T-helper 2 cell treated with Interferon-gamma antibody and Interleukin-4, amounts not matched to agents 5 μg/mL and 100 μg/mL, for 36 hours (primary cell): ENCODE data around the gene CD93.

ENCODE experiments used
- DNase-seq: peaks from one replicate; pipeline ENCODE4 v3.0.0; 2021; ENCODE audit warnings: low spot score
- H3K27ac Mint-ChIP-seq: one replicate; pipeline ENCODE4 v1.8.0; 2021; ENCODE audit warnings: mild to moderate bottlenecking, mixed read lengths
- H3K27me3 Mint-ChIP-seq: one replicate; pipeline ENCODE4 v1.8.0; 2021; ENCODE audit warnings: low read depth, mixed read lengths
- H3K36me3 Mint-ChIP-seq: one replicate; pipeline ENCODE4 v1.8.0; 2021; ENCODE audit warnings: low read depth, mixed read lengths
- H3K4me1 Mint-ChIP-seq: one replicate; pipeline ENCODE4 v1.8.0; 2021; ENCODE audit warnings: low read depth, mixed read lengths
- H3K4me3 Mint-ChIP-seq: one replicate; pipeline ENCODE4 v1.8.0; 2022; ENCODE audit warnings: mild to moderate bottlenecking, moderate library complexity, mixed read lengths
- H3K9me3 Mint-ChIP-seq: one replicate; pipeline ENCODE4 v1.8.0; 2021; ENCODE audit warnings: mixed read lengths

CD93 gene, protein sequence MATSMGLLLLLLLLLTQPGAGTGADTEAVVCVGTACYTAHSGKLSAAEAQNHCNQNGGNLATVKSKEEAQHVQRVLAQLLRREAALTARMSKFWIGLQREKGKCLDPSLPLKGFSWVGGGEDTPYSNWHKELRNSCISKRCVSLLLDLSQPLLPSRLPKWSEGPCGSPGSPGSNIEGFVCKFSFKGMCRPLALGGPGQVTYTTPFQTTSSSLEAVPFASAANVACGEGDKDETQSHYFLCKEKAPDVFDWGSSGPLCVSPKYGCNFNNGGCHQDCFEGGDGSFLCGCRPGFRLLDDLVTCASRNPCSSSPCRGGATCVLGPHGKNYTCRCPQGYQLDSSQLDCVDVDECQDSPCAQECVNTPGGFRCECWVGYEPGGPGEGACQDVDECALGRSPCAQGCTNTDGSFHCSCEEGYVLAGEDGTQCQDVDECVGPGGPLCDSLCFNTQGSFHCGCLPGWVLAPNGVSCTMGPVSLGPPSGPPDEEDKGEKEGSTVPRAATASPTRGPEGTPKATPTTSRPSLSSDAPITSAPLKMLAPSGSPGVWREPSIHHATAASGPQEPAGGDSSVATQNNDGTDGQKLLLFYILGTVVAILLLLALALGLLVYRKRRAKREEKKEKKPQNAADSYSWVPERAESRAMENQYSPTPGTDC

DNA sequence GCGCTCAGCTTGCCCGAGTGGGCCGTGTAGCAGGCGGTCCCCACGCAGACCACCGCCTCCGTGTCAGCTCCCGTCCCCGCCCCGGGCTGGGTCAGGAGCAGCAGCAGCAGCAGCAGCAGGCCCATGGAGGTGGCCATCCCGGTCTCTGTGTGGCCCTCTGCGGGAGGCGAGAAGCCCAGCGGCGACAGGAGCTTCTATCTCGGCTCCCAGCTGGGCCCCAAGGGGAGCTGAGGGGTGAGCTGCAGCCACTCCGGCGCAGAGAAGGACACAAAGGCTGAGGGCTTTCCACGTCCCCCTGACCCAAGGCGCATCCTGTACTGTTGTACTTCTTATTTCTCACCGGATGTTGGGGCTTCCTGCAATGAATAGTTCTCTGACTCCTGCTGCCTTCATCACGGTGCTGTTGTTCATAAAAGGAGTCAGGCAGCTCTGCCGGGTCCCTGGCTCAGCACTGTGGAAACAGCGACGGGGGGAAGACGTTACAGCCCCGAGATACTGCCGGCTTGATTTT, at the start of gene CD93:
CD93 (minus strand) TSS at position 269 of the 511 bp plus-strand sequence; CDS start at position 137, 132 bp downstream.
- Mint-ChIP-seq H3K9me3 (no peaks in the 10 kb centered on the region), H3K4me3 (peak within 1 kb of the TSS; percentile 66), H3K36me3 (no peaks in the 10 kb centered on the region), H3K27ac (peak within 1 kb of the TSS; percentile 87), H3K27me3 (peaks cover 7% of the 10 kb centered on the region), H3K4me1 (peaks cover 24% of the 10 kb centered on the region)
- peak; percentile 49 for DNase-seq

DNA sequence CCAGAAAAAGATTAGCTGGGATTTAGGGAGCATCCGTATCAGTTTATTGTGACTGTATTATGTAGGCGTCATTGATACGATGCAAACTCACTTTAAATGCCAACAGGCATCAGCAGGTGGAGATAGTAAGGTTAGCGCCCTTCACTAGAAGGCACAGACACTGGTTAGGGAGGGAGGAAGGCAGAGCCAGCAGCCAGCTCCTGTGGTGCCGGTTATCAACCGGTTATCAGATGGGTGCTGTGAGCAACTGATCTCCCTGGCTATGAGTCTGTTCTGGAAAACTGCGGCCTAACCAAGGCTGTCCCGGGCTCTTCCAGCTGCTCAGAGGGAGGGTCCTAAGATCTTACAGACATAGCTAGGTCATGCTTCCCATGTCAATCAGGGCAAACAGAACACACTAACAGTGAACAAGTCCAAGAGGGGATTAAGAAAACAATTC, 47.5 kb upstream of the CD93 start:
- no peak for DNase-seq
- no peaks in the 10 kb centered on the region for H3K9me3 Mint-ChIP-seq
- no peaks in the 10 kb centered on the region for H3K36me3 Mint-ChIP-seq
- H3K4me3 Mint-ChIP-seq: no peak overlapping the region
- no peak overlapping the region for H3K27ac Mint-ChIP-seq
- peaks cover 2% of the 10 kb centered on the region for H3K27me3 Mint-ChIP-seq
- H3K4me1 Mint-ChIP-seq: peaks cover 5% of the 10 kb centered on the region

DNA sequence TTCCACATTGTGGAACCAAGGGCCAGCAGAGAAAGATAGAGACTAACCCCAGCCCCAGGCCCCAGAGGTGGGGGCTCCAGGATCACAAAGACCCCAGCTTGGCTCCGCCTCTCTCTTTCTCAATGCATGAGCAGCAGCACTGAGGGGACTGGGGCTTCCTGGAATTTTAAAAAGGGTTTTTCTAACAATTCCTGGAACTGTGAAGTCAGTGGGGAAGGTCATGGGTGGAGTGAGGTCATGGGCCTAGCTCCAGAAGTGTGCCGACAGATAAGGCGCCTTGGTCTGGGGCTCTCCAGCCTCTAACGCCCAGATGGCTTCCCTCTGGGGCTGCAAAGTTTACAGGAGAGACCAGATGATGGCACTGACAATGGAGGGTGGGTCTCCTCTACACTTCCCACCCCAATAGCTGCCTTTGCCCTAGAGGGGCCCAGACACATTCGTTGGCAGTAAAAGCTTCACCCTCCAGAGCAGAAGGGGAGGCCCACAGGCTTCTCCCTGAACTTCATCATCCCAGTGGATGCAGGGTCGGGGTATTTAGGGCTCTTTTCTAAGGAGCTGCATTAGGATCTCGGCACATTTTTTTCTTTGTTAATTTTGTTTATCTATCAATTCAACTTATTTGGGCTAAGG, 46.9 kb upstream of the CD93 start:
- Mint-ChIP-seq H3K27me3 (peaks cover 2% of the 10 kb centered on the region), H3K4me3 (no peak overlapping the region), H3K36me3 (no peaks in the 10 kb centered on the region), H3K27ac (no peak overlapping the region), H3K4me1 (peaks cover 4% of the 10 kb centered on the region), H3K9me3 (no peaks in the 10 kb centered on the region)
- DNase-seq: no peak

DNA sequence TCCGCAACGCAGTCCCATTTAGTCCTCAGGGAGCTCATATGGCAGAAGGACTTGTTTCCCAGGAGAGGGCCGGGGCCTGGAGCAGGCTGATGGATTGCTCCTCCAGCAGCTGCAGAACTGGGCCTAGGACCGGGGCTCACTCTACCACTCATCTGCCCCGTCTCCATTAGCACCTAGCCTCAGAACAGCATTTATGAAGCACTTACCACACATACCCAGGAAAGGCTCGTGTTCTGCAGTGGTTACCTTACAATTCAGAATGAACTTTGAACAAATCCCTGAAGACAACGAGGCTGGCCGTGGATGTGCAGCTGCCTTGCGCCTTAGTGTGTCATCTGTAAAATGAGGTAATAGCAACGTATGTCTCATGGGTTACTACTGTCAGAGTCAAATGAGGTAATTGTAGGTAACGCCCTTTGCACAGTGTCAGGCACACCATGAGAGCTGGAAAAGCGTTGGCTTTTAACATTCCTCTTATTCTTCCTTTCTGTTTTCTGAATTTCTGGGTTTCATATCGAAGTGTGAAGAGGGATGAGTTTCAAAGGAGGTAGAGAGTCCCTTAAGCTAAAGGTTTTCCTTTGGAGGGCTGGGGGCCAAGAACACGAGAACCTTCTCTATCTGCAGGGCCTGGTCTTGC, 46.3 kb upstream of the CD93 start:
- Mint-ChIP-seq H3K36me3 (no peaks in the 10 kb centered on the region), H3K4me3 (no peak overlapping the region), H3K9me3 (no peaks in the 10 kb centered on the region), H3K4me1 (peaks cover 4% of the 10 kb centered on the region), H3K27me3 (peaks cover 2% of the 10 kb centered on the region), H3K27ac (no peak overlapping the region)
- no peak for DNase-seq

DNA sequence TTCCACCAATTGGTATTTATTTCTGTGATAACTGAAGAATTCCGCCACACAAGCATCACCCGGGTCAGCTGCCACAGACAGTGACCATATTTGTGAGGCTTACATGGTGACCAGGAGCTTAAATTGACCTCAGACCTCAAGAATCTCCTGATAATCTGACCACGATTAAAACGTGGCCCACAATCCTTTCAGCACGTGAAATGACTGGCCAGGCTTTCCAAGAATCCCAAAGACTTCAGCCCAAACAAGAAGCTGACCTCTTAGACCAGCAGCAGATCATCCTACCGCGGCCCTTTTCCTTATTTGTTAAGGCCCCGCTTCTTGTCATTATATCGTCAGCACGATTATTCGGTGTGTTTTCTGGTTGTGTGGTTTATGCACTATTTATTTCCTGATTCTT, 45.6 kb upstream of the CD93 start:
- H3K36me3 Mint-ChIP-seq: no peaks in the 10 kb centered on the region
- no peaks in the 10 kb centered on the region for H3K9me3 Mint-ChIP-seq
- H3K4me1 Mint-ChIP-seq: peaks cover 4% of the 10 kb centered on the region
- no peak for DNase-seq
- no peak overlapping the region for H3K27ac Mint-ChIP-seq
- H3K27me3 Mint-ChIP-seq: peaks cover 2% of the 10 kb centered on the region
- no peak overlapping the region for H3K4me3 Mint-ChIP-seq

DNA sequence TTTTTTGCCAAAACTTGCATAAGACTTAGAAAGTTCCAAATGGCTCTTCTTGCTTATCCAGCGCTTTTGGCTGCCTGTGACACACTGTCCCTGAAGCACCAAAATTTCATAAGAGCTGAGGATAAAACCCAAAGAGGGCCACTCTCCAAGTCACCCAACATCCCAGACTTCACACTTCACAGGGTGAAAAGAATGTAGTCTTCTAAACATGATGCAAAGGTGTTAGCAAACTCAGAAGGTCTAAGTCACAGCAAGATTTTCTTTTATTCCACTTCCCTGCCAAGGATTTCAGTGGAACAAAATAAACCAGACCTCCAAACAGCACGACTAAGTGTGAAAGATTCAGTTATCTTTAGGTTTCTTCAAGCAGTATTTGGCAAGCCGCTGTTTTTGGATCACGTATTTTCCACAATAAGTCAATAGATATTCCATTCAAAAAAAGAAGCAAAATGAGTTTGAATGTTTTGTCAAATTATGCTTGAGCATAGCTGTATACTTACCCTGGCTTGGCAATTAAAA, 44.6 kb upstream of the CD93 start:
- Mint-ChIP-seq H3K27ac (no peak overlapping the region), H3K4me1 (peaks cover 4% of the 10 kb centered on the region), H3K27me3 (peaks cover 2% of the 10 kb centered on the region), H3K36me3 (no peaks in the 10 kb centered on the region), H3K4me3 (no peak overlapping the region), H3K9me3 (no peaks in the 10 kb centered on the region)
- DNase-seq: no peak

DNA sequence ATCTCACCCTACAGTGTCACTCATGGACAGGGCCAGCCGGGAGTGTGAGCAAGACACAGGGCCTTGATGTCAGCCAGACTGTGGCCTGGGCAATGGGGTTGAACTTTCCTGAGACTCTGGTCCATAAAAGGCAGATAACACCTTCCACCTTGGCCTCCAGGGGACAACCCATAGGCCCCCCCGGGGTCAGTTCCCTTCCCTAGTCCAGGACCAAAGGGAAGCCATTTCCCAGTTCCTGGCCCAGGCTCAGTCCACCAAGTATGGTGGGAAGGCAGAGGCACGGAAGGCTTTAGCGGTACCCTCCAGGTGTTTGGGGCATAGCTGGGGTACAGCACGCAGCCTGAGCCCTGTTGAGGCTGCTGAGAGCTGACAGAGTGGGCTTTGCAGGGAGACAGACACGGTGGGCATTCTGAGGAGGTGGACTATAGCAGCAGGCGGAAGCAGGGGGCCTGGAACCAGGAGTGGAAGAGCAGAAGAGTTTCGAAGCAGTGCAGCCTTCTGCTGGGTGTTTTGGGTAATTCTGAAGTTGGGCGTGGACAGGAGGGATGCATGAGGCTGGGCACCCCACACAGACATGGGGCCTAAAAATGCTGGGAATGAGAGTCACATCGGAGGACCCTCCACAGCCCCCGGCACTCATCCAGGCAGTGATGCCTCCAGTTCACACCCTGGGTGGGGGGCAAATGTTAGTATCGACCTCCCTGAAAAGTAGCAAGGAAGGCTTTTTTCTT, 43.9 kb upstream of the CD93 start:
- no peak for DNase-seq
- Mint-ChIP-seq H3K9me3 (no peaks in the 10 kb centered on the region), H3K4me3 (no peak overlapping the region), H3K27ac (no peak overlapping the region), H3K36me3 (no peaks in the 10 kb centered on the region), H3K27me3 (peaks cover 2% of the 10 kb centered on the region), H3K4me1 (peaks cover 4% of the 10 kb centered on the region)

DNA sequence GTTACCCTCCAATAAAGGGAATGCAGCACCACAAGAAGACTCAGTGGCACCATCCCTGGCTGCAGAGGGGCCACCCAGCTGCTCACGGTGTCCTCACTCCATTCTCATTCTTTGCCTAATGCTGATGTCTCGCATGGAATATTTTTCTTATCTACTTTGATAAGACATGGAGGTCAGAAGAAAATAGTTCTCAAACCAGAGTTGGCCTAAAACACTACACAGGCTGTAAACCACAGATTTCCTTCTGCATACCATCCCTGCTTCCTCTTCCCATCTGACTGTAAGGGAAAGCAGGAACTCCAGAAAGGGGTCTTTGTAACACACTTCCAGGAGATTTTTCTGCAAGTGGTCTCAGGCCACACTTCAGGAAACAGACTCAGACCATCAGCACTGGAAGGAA, 43.1 kb upstream of the CD93 start:
- Mint-ChIP-seq H3K4me1 (peaks cover 4% of the 10 kb centered on the region), H3K27me3 (peaks cover 2% of the 10 kb centered on the region), H3K9me3 (no peaks in the 10 kb centered on the region), H3K36me3 (no peaks in the 10 kb centered on the region), H3K27ac (no peak overlapping the region), H3K4me3 (no peak overlapping the region)
- DNase-seq: no peak

DNA sequence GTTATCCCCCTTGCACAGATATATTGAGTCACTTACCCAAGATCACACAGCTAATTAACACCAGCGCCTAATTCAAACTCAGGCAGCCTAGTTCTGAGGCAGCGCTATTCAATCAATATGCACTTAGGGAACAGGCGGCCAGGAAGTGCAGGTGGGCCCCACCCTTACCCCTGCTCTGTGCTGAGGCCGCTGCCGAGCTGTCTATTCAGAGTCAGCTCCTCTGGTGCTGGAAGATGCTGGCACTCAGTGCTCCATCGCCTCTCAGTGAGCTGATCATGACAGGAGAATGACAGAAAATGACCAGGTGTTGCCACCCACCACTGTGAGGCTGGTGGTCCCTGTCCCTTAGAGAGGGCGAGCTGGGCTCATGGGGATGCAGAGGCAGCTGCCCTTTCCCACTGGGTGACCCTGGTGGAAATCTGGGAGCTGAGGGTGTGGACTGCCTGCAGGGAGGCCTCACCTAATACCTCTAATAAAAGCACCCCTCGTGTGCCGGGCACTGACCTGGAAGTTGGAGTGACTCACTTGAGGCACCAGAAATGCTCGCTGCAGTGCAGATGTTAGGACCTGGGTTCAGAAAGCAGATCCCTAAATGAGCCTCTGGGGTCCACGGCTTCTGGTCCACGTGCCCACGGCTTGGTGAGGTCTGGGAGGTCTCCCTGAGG, 42.5 kb upstream of the CD93 start:
- Mint-ChIP-seq H3K27ac (peak overlapping the region; percentile 14), H3K27me3 (no peaks in the 10 kb centered on the region), H3K9me3 (no peaks in the 10 kb centered on the region), H3K4me3 (no peak overlapping the region), H3K36me3 (no peaks in the 10 kb centered on the region), H3K4me1 (peaks cover 4% of the 10 kb centered on the region)
- DNase-seq: no peak

DNA sequence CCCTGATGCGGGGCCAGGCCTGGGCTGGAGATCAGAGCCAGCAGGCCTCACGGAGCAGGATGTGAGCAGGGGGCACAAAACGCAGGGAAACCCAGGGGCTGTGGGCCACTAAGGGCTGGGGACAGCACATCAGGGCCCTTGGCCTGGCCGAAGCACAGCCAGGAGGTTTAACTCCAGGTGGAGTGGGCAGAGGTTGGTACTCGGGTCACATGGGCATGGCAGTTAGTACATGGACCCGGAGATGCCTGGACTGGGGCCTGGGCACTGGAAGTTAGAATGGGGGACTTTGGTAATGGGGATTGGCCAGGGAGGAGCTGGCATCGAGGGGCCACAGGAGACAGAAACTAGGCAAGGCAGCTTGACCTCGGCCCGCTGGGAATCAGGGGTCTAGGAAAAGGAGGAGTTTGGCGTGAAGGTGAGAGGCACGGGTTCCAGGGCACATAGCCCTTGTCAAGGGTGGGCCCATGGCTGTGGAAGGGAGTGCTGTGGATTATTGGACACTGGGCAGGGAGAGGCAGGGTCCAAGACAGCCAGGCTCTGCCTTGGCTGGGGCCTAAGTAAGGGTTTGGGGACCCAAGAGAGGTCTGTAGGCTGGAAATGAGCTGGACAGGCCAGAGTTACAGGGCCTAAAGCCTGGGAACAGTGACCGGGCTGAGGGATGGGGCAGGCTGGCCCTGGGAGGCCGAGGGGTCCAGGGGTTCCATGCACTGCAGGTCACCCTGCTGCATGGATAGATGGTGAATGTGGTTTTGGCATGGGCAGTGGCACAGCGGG, 41.6 kb upstream of the CD93 start:
- peaks cover 4% of the 10 kb centered on the region for H3K4me1 Mint-ChIP-seq
- H3K27me3 Mint-ChIP-seq: no peaks in the 10 kb centered on the region
- H3K4me3 Mint-ChIP-seq: no peak overlapping the region
- no peaks in the 10 kb centered on the region for H3K9me3 Mint-ChIP-seq
- DNase-seq: no peak
- no peaks in the 10 kb centered on the region for H3K36me3 Mint-ChIP-seq
- H3K27ac Mint-ChIP-seq: no peak overlapping the region

DNA sequence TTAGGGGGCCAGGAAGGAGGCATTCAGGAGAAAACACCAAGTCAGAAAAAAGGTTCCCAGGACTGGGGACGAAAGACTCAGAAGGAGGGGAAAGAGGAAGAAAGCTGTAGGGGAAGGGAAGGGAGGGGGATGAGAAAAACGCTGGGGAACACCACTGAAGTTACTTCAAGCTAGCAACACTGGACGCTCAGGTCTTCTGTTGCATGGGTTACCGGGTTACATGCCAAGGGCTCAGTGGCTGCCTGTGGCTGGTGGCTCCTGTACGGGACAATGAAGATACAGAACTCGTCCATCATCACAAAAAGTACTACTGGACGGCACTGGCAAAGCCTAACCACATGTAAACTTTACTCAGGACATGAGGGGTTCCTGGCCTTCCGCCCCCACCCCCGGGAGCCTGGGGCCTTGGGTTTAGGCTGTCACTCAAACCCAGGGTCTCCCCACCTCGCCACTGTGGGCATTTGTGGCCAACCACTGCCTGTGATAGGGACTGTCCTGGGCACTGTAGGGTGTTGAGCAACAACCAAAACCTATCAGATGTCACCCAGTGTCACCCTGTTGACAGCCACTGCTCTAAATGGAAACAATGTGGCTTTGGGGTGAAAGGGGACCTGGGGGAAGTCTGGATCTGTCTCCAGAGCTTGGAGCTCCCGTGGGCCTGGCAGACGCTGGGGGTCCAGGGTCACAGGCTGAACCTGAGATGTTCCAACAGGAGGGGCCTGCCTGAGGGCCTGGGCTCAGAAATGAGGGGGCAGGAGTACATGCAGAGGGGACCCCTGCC, 40.3 kb upstream of the CD93 start:
- no peak for DNase-seq
- H3K27ac Mint-ChIP-seq: no peak overlapping the region
- peaks cover 4% of the 10 kb centered on the region for H3K27me3 Mint-ChIP-seq
- no peaks in the 10 kb centered on the region for H3K9me3 Mint-ChIP-seq
- H3K4me3 Mint-ChIP-seq: no peak overlapping the region
- peaks cover 3% of the 10 kb centered on the region for H3K4me1 Mint-ChIP-seq
- no peaks in the 10 kb centered on the region for H3K36me3 Mint-ChIP-seq
